Keratinocyte (primary cell): ENCODE results near the gene IVL. TPM values are rescaled to one million over a fixed set of nuclear protein-coding genes. Genes with fewer than 3 reads are reported as not detected.

Experiments
- DNase-seq: peaks from one replicate; pipeline ENCODE4 v3.0.0-alpha.2; 2011; ENCODE audit warnings: low read depth, missing footprints, low spot score
- FAIRE-seq: peaks from 2 replicates; lab custom pipeline; 2011; peaks lifted over from hg19 to GRCh38; lab: Jason Lieb, UNC
- H2AFZ ChIP-seq: 2 replicates; pipeline ENCODE4 v1.6.0; 2012; ENCODE audit warnings: low read length, control low read depth, inconsistent platforms; ENCODE audit not compliant: control insufficient read depth
- H3K27ac ChIP-seq: 2 replicates; pipeline ENCODE4 v1.5.1; 2011; ENCODE audit warnings: low read length; ENCODE audit not compliant: control insufficient read depth, insufficient read depth
- H3K27me3 ChIP-seq: 3 replicates; pipeline ENCODE4 v1.6.0; 2011; ENCODE audit warnings: low read length; ENCODE audit not compliant: control insufficient read depth, insufficient read depth; ENCODE audit errors: extremely low read depth
- H3K36me3 ChIP-seq, 2 experiments: 2 replicates in 1 of 2; 3 replicates in 1 of 2; pipeline ENCODE4 v1.5.1; 2011; ENCODE audit warnings: low read length in 2 of 2, mild to moderate bottlenecking in 1 of 2; ENCODE audit not compliant: control insufficient read depth in 2 of 2, insufficient read depth in 2 of 2; ENCODE audit errors: extremely low read depth in 1 of 2
- H3K4me1 ChIP-seq: 3 replicates; pipeline ENCODE4 v1.5.1; 2011; ENCODE audit warnings: low read length; ENCODE audit not compliant: control insufficient read depth, insufficient read depth; ENCODE audit errors: extremely low read depth
- H3K4me2 ChIP-seq: 3 replicates; pipeline ENCODE4 v1.6.0; 2011; ENCODE audit warnings: low read depth, low read length; ENCODE audit not compliant: control insufficient read depth, insufficient read depth; ENCODE audit errors: extremely low read depth
- H3K4me3 ChIP-seq, 3 experiments: fragments of 200-600 bp in 1 of 3; sonication (generic) in 1 of 3; 2 replicates in 2 of 3; 3 replicates in 1 of 3; pipeline ENCODE4 v1.5.1; 2011 to 2016; ENCODE audit warnings: low read length in 3 of 3, mild to moderate bottlenecking in 3 of 3, control low read depth in 2 of 3, inconsistent platforms in 1 of 3, low read depth in 1 of 3, mixed read lengths in 1 of 3, mixed run types in 1 of 3, moderate library complexity in 1 of 3; ENCODE audit not compliant: control insufficient read depth in 2 of 3, insufficient read depth in 2 of 3; ENCODE audit errors: extremely low read depth in 1 of 3
- H3K79me2 ChIP-seq: 2 replicates; pipeline ENCODE4 v1.6.0; 2012; ENCODE audit warnings: low read length; ENCODE audit not compliant: control insufficient read depth, insufficient read depth
- H3K9ac ChIP-seq: 3 replicates; pipeline ENCODE4 v1.6.0; 2011; ENCODE audit warnings: low read length; ENCODE audit not compliant: control insufficient read depth, insufficient read depth; ENCODE audit errors: extremely low read depth
- H3K9me1 ChIP-seq: 3 replicates; pipeline ENCODE4 v1.6.0; 2011; ENCODE audit warnings: low read length; ENCODE audit not compliant: control insufficient read depth, insufficient read depth; ENCODE audit errors: extremely low read depth
- H3K9me3 ChIP-seq: 2 replicates; pipeline ENCODE4 v1.5.1; 2012; ENCODE audit warnings: low read depth, low read length; ENCODE audit not compliant: control insufficient read depth
- H4K20me1 ChIP-seq: 3 replicates; pipeline ENCODE4 v1.6.0; 2011; ENCODE audit warnings: low read length; ENCODE audit not compliant: control insufficient read depth, insufficient read depth; ENCODE audit errors: extremely low read depth
- CTCF ChIP-seq, 3 experiments: IDR thresholded peaks in 1 of 3; conservative IDR thresholded peaks in 1 of 3; optimal IDR thresholded peaks in 1 of 3; 2 replicates in 2 of 3; 3 replicates in 1 of 3; pipeline versions ENCODE3 to v1.5.1; 2011; ENCODE audit warnings: low read length in 3 of 3, mild to moderate bottlenecking in 3 of 3, moderate library complexity in 2 of 3, control low read depth in 1 of 3, inconsistent platforms in 1 of 3; ENCODE audit not compliant: insufficient read depth in 2 of 3; ENCODE audit errors: extremely low read depth in 1 of 3
- EZH2 ChIP-seq: IDR thresholded peaks from one replicate; pipeline ENCODE4 v1.6.1; 2012; ENCODE audit warnings: inconsistent platforms, mild to moderate bottlenecking, low read length, moderate library complexity
- dilution Hi-C: fragments of 300-500 bp; cut with MboI; formaldehyde crosslinking; loops from one replicate; pipeline ENCODE4 v1.7.0; 2020; ENCODE audit warnings: low sequenced_read_pairs; ENCODE audit not compliant: extremely low pct_ligation_motif_present
- polyA plus RNA-seq, 5 experiments: library from polyadenylated mRNA; depleted of rRNA in 3 of 5; stranded (reverse) in 3 of 5; stranded (forward) in 1 of 5; unstranded in 1 of 5; fragments of >200 nt; gene quantifications; 1 replicate in 1 of 5; 2 replicates in 3 of 5; 3 replicates in 1 of 5; pipeline versions ENCODE4 v1.2.1 to v1.2.3, GENCODE V29; 2011 to 2012; ENCODE audit warnings: missing spikeins in 2 of 5, low read depth in 1 of 5, low replicate concordance in 1 of 5

Gene IVL
- polyA plus RNA-seq, 1 donor (not counting 4 experiments of a cell fraction or from before 2014, with no cell fraction given) = 89.2 TPM

- no peak for DNase-seq
These were observed 21.5 kb upstream of the IVL start for GRCh38 chr1:152886758-152887409.

GRCh38 chr1:152888126-152888525 is 20.2 kb upstream of the IVL start:
- no peaks in the 10 kb centered on the region for H3K36me3 ChIP-seq
- DNase-seq = no peak
- TF ChIP-seq EZH2 (no peak), CTCF (optimal IDR thresholded peaks at IDR 0.05 in 1 of 3, IDR thresholded peaks at IDR 0.05 in 1 of 3, conservative IDR thresholded peaks at IDR 0.05 in 1 of 3; ENCODE audit: extremely low read depth in 1 of 3, insufficient read depth in 2 of 3, low read length in 3 of 3) (no peak)
- no peaks in the 10 kb centered on the region for H3K79me2 ChIP-seq
- no peak overlapping the region for H3K4me3 ChIP-seq
- no peak overlapping the region for H3K4me2 ChIP-seq
- dilution Hi-C loops = no loop called here
- H3K4me1 ChIP-seq = peaks cover 43% of the 10 kb centered on the region
- no peaks in the 10 kb centered on the region for H3K9me3 ChIP-seq
- no peaks in the 10 kb centered on the region for H4K20me1 ChIP-seq
- no peaks in the 10 kb centered on the region for H3K27me3 ChIP-seq
- FAIRE-seq = peak; percentile 32
- H3K9me1 ChIP-seq = no peaks in the 10 kb centered on the region
- H3K27ac ChIP-seq = no peak overlapping the region
- H3K9ac ChIP-seq = no peak overlapping the region
- H2AFZ ChIP-seq = no peak overlapping the region

More at GRCh38 chr1:152886758-152887409, 21.5 kb upstream of the IVL start:
- FAIRE-seq = peak; percentile 77
- Histone ChIP-seq H3K36me3 (no peaks in the 10 kb centered on the region), H3K27me3 (no peaks in the 10 kb centered on the region), H3K27ac (peak overlapping the region; percentile 28), H3K9me1 (no peaks in the 10 kb centered on the region), H3K9ac (no peak overlapping the region), H3K4me3 (peak overlapping the region in 2 of 3 experiments; percentile 19 to 21), H2AFZ (peak overlapping the region; percentile 56), H3K4me1 (peaks cover 43% of the 10 kb centered on the region), H4K20me1 (no peaks in the 10 kb centered on the region), H3K4me2 (peak overlapping the region; percentile 55), H3K9me3 (no peaks in the 10 kb centered on the region), H3K79me2 (no peaks in the 10 kb centered on the region)
- dilution Hi-C loops = no loop called here
- TF ChIP-seq CTCF (optimal IDR thresholded peaks at IDR 0.05 in 1 of 3, IDR thresholded peaks at IDR 0.05 in 1 of 3, conservative IDR thresholded peaks at IDR 0.05 in 1 of 3; ENCODE audit: extremely low read depth in 1 of 3, insufficient read depth in 2 of 3, low read length in 3 of 3) (no peak), EZH2 (no peak)
